Activated T-helper 1 cell treated with anti-CD3 and anti-CD28 coated beads, Interleukin-12 subunit alpha, Interleukin-12 subunit beta, Interleukin-2, Interleukin-4 antibody, amounts not matched to agents 30 ng/mL and 10 ng/mL and 1 ng/mL, durations not matched to agents 14 hours and 24 hours and 36 hours (primary cell): ENCODE measurements around the gene AGGF1. TPM values are rescaled to one million over a fixed set of nuclear protein-coding genes. Genes with fewer than 3 reads are reported as not detected.

Experiments used
- DNase-seq: peaks from one replicate; pipeline ENCODE4 v3.0.0; 2021; ENCODE audit warnings: low spot score
- H3K27ac Mint-ChIP-seq: one replicate; pipeline ENCODE4 v1.8.0; 2021; ENCODE audit warnings: mild to moderate bottlenecking, mixed read lengths
- H3K27me3 Mint-ChIP-seq: one replicate; pipeline ENCODE4 v1.8.0; 2022; ENCODE audit warnings: mild to moderate bottlenecking, moderate library complexity, mixed read lengths; ENCODE audit not compliant: insufficient read depth
- H3K36me3 Mint-ChIP-seq: one replicate; pipeline ENCODE4 v1.8.0; 2021; ENCODE audit warnings: low read depth, mixed read lengths
- H3K4me1 Mint-ChIP-seq: one replicate; pipeline ENCODE4 v1.8.0; 2021; ENCODE audit warnings: low read depth, mixed read lengths
- H3K4me3 Mint-ChIP-seq: one replicate; pipeline ENCODE4 v1.8.0; 2021; ENCODE audit warnings: mild to moderate bottlenecking, moderate library complexity, mixed read lengths
- H3K9me3 Mint-ChIP-seq: one replicate; pipeline ENCODE4 v1.8.0; 2021; ENCODE audit warnings: mixed read lengths
- intact Hi-C: fragments of 100-400 bp; cut with micrococcal nuclease; formaldehyde crosslinking; loops from one replicate; pipeline ENCODE4 v1.15.1; 2024
- total RNA-seq: library from RNA; stranded (reverse); gene quantifications from 2 replicates; pipeline ENCODE4 v1.2.3, GENCODE V29; 2022

Gene AGGF1
- total RNA-seq, 1 donor from 2014 or later: 26.2 TPM

- no peak overlapping the region for H3K4me3 Mint-ChIP-seq
- H3K4me1 Mint-ChIP-seq: peaks cover 12% of the 10 kb centered on the region
- H3K36me3 Mint-ChIP-seq: no peaks in the 10 kb centered on the region
- peaks cover 29% of the 10 kb centered on the region for H3K27me3 Mint-ChIP-seq
- no peaks in the 10 kb centered on the region for H3K9me3 Mint-ChIP-seq
- H3K27ac Mint-ChIP-seq: no peak overlapping the region
- intact Hi-C loops: no loop called here
- no peak for DNase-seq
Measured at GRCh38 chr5:77008413-77008812, 21.8 kb upstream of the AGGF1 start.

DNA sequence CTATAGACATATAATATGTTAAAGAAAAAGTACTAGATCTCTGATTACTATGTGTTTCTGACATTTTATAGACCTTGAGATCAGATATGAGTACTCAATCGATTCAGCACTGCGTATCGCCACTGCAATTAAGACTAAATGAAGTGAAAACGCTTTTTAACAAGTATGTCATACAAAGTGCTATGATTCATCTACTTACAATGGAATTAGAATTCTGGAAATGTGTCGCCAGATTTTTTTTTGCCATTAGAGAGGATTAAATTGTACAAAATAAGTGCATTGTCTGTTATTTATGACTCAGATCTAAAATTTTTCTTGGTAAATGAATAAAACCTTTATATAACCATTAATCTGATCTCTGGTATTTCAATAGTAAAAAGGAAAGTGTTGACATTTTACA lies 20.0 kb upstream of the AGGF1 start:
- Mint-ChIP-seq H3K27ac (no peak overlapping the region), H3K4me1 (peaks cover 12% of the 10 kb centered on the region)
- intact Hi-C loops: no loop called here

DNA sequence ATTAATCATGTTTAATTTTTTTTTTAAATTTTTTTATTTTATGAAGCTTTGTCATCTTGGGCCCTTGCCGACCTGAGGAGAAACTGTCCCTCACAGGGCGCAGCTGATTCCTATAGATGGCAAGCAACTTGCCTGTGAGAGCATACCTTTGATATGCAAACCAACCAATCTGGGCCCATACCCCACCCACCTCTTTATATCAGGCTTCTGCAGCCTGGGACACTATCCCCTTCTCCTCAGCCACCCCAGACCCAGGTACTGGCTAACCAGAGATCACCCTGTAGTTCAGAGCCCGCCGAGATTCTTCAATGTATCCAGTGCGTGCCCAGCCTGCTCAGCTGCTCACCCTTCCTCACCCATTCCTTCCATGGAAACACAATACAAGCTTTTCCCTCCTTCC lies 18.7 kb upstream of the AGGF1 start:
- no peak for DNase-seq

More for the DNA sequence above, 20.0 kb upstream of the AGGF1 start:
- Mint-ChIP-seq H3K9me3 (no peaks in the 10 kb centered on the region), H3K36me3 (no peaks in the 10 kb centered on the region), H3K27me3 (peaks cover 17% of the 10 kb centered on the region), H3K4me3 (no peak overlapping the region)
- no peak for DNase-seq

DNA sequence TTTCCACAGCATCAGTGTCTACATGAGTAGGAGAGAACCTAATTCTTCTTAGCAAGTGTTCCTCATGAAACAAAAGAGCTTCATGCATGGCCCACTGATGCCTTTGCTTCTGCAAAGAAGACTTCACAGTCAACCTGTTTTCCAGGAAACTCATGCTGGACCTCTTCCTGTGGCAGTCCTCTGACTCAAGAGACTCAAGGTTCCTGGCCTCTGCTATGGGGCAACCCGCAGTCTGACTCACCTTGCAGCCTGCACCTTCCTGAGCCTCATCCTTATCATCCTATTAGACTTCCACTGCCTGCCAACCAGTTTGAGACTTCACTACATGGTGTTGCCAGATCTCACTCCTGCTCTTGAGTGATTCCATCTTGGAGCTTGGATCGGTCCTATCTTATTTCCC lies 17.6 kb upstream of the AGGF1 start:
- H3K36me3 Mint-ChIP-seq: no peaks in the 10 kb centered on the region
- intact Hi-C loops: no loop called here
- H3K27ac Mint-ChIP-seq: no peak overlapping the region
- peaks cover 18% of the 10 kb centered on the region for H3K27me3 Mint-ChIP-seq
- H3K9me3 Mint-ChIP-seq: no peaks in the 10 kb centered on the region
- H3K4me3 Mint-ChIP-seq: no peak overlapping the region
- H3K4me1 Mint-ChIP-seq: peaks cover 12% of the 10 kb centered on the region
- DNase-seq: peak; percentile 5

More for the DNA sequence above, 18.7 kb upstream of the AGGF1 start:
- Mint-ChIP-seq H3K4me3 (no peak overlapping the region), H3K9me3 (no peaks in the 10 kb centered on the region), H3K27ac (no peak overlapping the region), H3K4me1 (peaks cover 12% of the 10 kb centered on the region), H3K36me3 (no peaks in the 10 kb centered on the region), H3K27me3 (peaks cover 15% of the 10 kb centered on the region)
- intact Hi-C loops: no loop called here

GRCh38 chr5:77015938-77016569 lies 14.2 kb upstream of the AGGF1 start:
- Mint-ChIP-seq H3K4me3 (no peak overlapping the region), H3K36me3 (no peaks in the 10 kb centered on the region), H3K9me3 (no peaks in the 10 kb centered on the region), H3K27me3 (peaks cover 19% of the 10 kb centered on the region), H3K27ac (no peak overlapping the region), H3K4me1 (peaks cover 12% of the 10 kb centered on the region)
- DNase-seq: no peak
- intact Hi-C loops: loop anchor here (1.0 kb wide), 1 partner anchor 148 kb away; no protein-coding TSS in a partner anchor

DNA sequence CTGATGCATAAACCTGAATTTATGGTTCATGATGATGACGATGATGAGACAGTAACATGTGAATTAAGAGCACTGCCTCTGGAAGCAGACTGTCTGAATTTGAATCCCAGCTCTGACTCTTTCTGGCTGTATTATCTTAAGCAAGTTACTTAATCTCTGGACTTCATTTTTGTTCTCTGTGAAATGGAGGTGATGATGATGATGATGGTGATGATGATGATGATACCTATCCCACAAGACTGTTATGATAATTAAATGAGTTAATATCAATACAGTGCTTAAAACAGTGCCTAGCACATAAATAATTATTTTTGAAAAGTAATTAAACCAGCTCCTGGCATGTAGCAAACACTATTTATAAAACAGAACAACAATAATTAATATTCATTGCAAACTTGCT lies 13.2 kb upstream of the AGGF1 start:
- Mint-ChIP-seq H3K27me3 (peaks cover 22% of the 10 kb centered on the region), H3K36me3 (no peaks in the 10 kb centered on the region), H3K4me1 (peaks cover 12% of the 10 kb centered on the region), H3K27ac (no peak overlapping the region), H3K9me3 (no peaks in the 10 kb centered on the region), H3K4me3 (no peak overlapping the region)
- intact Hi-C loops: loop anchor here (1.0 kb wide), 1 partner anchor 149 kb away; no protein-coding TSS in a partner anchor
- DNase-seq: no peak

DNA sequence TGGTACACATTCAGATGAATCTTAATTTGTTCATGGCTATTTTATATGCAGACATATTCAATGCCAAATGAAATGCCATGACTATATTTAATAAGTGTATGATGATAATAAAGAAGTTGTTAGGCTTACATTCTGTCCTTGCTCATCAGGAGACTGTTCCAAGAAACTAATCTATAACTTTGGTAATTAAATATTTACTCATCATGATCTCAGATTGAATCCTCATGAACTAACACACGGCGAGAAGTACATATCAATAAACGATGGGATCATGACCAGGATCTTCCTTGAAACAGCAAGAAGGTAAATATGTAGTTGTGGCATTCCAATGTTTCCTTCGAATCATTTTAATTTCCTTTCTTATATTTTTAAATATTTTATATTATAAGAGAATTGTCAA lies 12.5 kb upstream of the AGGF1 start:
- Mint-ChIP-seq H3K9me3 (peaks cover 2% of the 10 kb centered on the region), H3K27me3 (peaks cover 25% of the 10 kb centered on the region), H3K4me3 (no peak overlapping the region), H3K27ac (no peak overlapping the region), H3K4me1 (peaks cover 9% of the 10 kb centered on the region), H3K36me3 (no peaks in the 10 kb centered on the region)
- DNase-seq: no peak
- intact Hi-C loops: no loop called here

DNA sequence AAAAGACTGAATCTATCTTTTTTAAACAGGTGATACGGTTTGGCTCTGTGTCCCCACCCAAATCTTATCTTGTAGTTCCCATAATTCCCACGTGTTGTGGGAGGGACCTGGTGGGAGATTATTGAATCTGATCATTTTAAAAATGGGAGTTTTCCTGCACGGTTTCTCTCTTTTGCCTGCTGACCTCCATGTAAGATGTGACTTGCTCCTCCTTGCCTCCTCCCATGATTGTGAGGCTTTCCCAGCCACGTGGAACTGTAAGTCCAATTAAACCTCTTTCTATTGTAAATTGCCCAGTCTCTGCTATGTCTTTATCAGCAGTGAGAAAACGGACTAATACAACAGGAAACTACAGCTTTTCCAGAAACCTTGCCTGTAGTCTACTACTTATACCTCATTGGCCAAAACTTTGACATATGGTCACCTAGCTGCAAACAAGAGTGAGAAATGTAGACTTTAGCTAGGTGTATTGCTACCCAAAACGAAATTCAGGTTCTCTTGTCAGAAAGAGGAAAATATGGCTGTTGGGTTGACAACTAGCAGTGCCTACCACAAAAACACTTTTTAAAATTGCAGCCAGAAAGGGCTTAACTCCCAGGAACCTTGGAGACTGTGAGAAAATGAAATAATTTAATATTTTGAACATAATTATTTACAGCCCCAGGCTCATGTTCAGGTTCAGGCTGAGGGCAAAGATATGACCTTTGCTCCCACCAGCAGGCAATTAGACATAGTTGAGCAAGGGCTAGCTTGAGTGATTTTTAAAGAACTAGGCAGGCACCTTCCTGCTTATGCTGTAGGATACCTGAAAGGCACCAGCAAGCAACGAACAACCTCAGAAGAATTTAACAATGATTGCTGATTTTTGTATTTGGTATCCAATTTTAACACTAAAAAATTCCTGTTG lies 7.4 kb upstream of the AGGF1 start:
- H3K27me3 Mint-ChIP-seq: peaks cover 20% of the 10 kb centered on the region
- peaks cover 7% of the 10 kb centered on the region for H3K9me3 Mint-ChIP-seq
- DNase-seq: no peak
- H3K4me1 Mint-ChIP-seq: peaks cover 6% of the 10 kb centered on the region
- H3K27ac Mint-ChIP-seq: no peak overlapping the region
- no peaks in the 10 kb centered on the region for H3K36me3 Mint-ChIP-seq
- intact Hi-C loops: no loop called here
- no peak overlapping the region for H3K4me3 Mint-ChIP-seq

- peaks cover 14% of the 10 kb centered on the region for H3K27me3 Mint-ChIP-seq
- H3K36me3 Mint-ChIP-seq: peaks cover 6% of the 10 kb centered on the region
- H3K4me3 Mint-ChIP-seq: no peak overlapping the region
- intact Hi-C loops: no loop called here
- no peak for DNase-seq
- no peak overlapping the region for H3K27ac Mint-ChIP-seq
- H3K4me1 Mint-ChIP-seq: peaks cover 6% of the 10 kb centered on the region
- peaks cover 25% of the 10 kb centered on the region for H3K9me3 Mint-ChIP-seq
Measured at GRCh38 chr5:77024490-77024889, 5.7 kb upstream of the AGGF1 start.

GRCh38 chr5:77028631-77029375 lies 1.4 kb upstream of the AGGF1 start:
- Mint-ChIP-seq H3K4me1 (peaks cover 27% of the 10 kb centered on the region), H3K4me3 (peak overlapping the region; percentile 66)
- intact Hi-C loops: no loop called here

GRCh38 chr5:77029376-77029885 lies 773 bp upstream of the AGGF1 start:
- H3K27me3 Mint-ChIP-seq: peaks cover 4% of the 10 kb centered on the region
- DNase-seq: no peak
- peaks cover 29% of the 10 kb centered on the region for H3K4me1 Mint-ChIP-seq
- intact Hi-C loops: no loop called here
- H3K9me3 Mint-ChIP-seq: peaks cover 26% of the 10 kb centered on the region
- peaks cover 17% of the 10 kb centered on the region for H3K36me3 Mint-ChIP-seq
- H3K4me3 Mint-ChIP-seq: peak overlapping the region; percentile 90
- H3K27ac Mint-ChIP-seq: peak overlapping the region; percentile 86

More at GRCh38 chr5:77028631-77029375, 1.4 kb upstream of the AGGF1 start:
- DNase-seq: no peak
- Mint-ChIP-seq H3K36me3 (peaks cover 17% of the 10 kb centered on the region), H3K9me3 (peaks cover 26% of the 10 kb centered on the region), H3K27ac (peak overlapping the region; percentile 40), H3K27me3 (peaks cover 4% of the 10 kb centered on the region)

GRCh38 chr5:77031891-77032290 lies 1.7 kb downstream of the AGGF1 start:
- no peak overlapping the region for H3K27ac Mint-ChIP-seq
- intact Hi-C loops: loop anchor here (2.0 to 10.0 kb wide), 8 partner anchors 45 to 1263 kb away; partner anchors contain the start of gene AP3B1
- peaks cover 22% of the 10 kb centered on the region for H3K9me3 Mint-ChIP-seq
- DNase-seq: no peak
- peaks cover 29% of the 10 kb centered on the region for H3K4me1 Mint-ChIP-seq
- H3K4me3 Mint-ChIP-seq: peak overlapping the region; percentile 90
- H3K27me3 Mint-ChIP-seq: no peaks in the 10 kb centered on the region
- peaks cover 29% of the 10 kb centered on the region for H3K36me3 Mint-ChIP-seq
